Measurements from ENCODE around the gene RPS6KA2.

- TF ChIP-seq, protein P1, sequence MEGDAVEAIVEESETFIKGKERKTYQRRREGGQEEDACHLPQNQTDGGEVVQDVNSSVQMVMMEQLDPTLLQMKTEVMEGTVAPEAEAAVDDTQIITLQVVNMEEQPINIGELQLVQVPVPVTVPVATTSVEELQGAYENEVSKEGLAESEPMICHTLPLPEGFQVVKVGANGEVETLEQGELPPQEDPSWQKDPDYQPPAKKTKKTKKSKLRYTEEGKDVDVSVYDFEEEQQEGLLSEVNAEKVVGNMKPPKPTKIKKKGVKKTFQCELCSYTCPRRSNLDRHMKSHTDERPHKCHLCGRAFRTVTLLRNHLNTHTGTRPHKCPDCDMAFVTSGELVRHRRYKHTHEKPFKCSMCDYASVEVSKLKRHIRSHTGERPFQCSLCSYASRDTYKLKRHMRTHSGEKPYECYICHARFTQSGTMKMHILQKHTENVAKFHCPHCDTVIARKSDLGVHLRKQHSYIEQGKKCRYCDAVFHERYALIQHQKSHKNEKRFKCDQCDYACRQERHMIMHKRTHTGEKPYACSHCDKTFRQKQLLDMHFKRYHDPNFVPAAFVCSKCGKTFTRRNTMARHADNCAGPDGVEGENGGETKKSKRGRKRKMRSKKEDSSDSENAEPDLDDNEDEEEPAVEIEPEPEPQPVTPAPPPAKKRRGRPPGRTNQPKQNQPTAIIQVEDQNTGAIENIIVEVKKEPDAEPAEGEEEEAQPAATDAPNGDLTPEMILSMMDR (optimal IDR thresholded peaks at IDR 0.05 in 1 of 3, IDR thresholded peaks at IDR 0.05 in 1 of 3, conservative IDR thresholded peaks at IDR 0.05 in 1 of 3; ENCODE audit: extremely low read depth in 1 of 3, insufficient read depth in 2 of 3, low read length in 3 of 3), result no peak
- no peak for TF ChIP-seq EZH2 (IDR thresholded peaks at IDR 0.05; ENCODE audit: low read length)
These were observed 10.5 kb downstream of the RPS6KA2 start for GRCh38 chr6:166616261-166617238.
